ENCODE measurements around the gene STARD9. TPM values are rescaled to one million over a fixed set of nuclear protein-coding genes. Genes with fewer than 3 reads are reported as not detected.

STARD9 gene
- total and polyA plus RNA-seq, 10 of the 15 experiments (the other 5 are each of a cell fraction or from before 2014, with no cell fraction given), result 0.58 to 11.5 (median 6.1) TPM

GRCh38 chr15:42730536-42730935 is 155.1 kb downstream of the STARD9 start:
- Histone ChIP-seq H2AFZ (ENCODE audit: control insufficient read depth, low read depth, low read length) (no peak overlapping the region), H4K20me1 (ENCODE audit: control insufficient read depth, insufficient read depth) (no peaks in the 10 kb centered on the region), H3K9ac (ENCODE audit: control insufficient read depth, insufficient read depth, low read length) (no peak overlapping the region), H3K4me2 (ENCODE audit: control insufficient read depth, insufficient read depth) (no peak overlapping the region), H3K4me1 (ENCODE audit: control insufficient read depth, insufficient read depth, low read length) (peaks cover 14% of the 10 kb centered on the region), H3K4me3 (no peak overlapping the region), H3K9me3 (replicated peaks; ENCODE audit: control insufficient read depth, insufficient read depth, low read length) (no peaks in the 10 kb centered on the region), H3K27me3 (replicated peaks in 1 of 2; ENCODE audit: control insufficient read depth in 2 of 2, insufficient read depth in 2 of 2, low read length in 1 of 2) (no peaks in the 10 kb centered on the region), H3K79me2 (ENCODE audit: control insufficient read depth, insufficient read depth, low read length) (no peaks in the 10 kb centered on the region), H3K36me3 (ENCODE audit: control insufficient read depth in 2 of 2, insufficient read depth in 2 of 2, low read length in 1 of 2) (peaks cover 15 to 17% of the 10 kb centered on the region in 2 experiments), H3K27ac (ENCODE audit: control insufficient read depth, insufficient read depth) (no peak overlapping the region)
- CTCF ChIA-PET, result no interaction called here
- FAIRE-seq (no peak), DNase-seq (ENCODE audit: low read depth, low spot score) (no peak), ATAC-seq (no peak)
- WGBS (ENCODE audit: insufficient coverage, insufficient replicate concordance, low lambda C conversion rate, missing lambda C conversion rate), result 97% methylated on average over 14 of the region's 14 CpGs
- in situ Hi-C loops (cut with MboI) (no loop called here), intact Hi-C loops (cut with micrococcal nuclease; ENCODE audit: unreplicated experiment) (loop anchor here (10.0 kb wide), 1 partner anchor 194 kb away; the partner anchor contains the start of gene TTBK2)
- RAD21 ChIA-PET (ENCODE audit: unreplicated experiment), result no interaction called here
- SMC1A ChIA-PET (ENCODE audit: uncharacterized antibody, unreplicated experiment), result no interaction called here
- TF ChIP-seq SRF (IDR thresholded peaks at IDR 0.05; ENCODE audit: low read depth in 2 of 2, low read length in 2 of 2) (no peak), EP300 (IDR thresholded peaks at IDR 0.05; ENCODE audit: borderline replicate concordance in 1 of 2, control insufficient read depth in 1 of 2, low read depth in 2 of 2, low read length in 2 of 2) (no peak), ZBED1 (IDR thresholded peaks at IDR 0.05; ENCODE audit: borderline replicate concordance) (no peak), TAF1 (IDR thresholded peaks at IDR 0.05; ENCODE audit: borderline replicate concordance, low read depth, low read length) (no peak), NFXL1 (IDR thresholded peaks at IDR 0.05; ENCODE audit: borderline replicate concordance) (no peak), NRF1 (conservative IDR thresholded peaks at IDR 0.05; ENCODE audit: low read depth, low read length) (no peak), GATAD2B (conservative IDR thresholded peaks at IDR 0.05; ENCODE audit: low read depth) (no peak), DPF2 (IDR thresholded peaks at IDR 0.05) (no peak), NFIC (IDR thresholded peaks at IDR 0.05; ENCODE audit: low read depth, low read length) (no peak), CBX5 (IDR thresholded peaks at IDR 0.05; ENCODE audit: low read depth) (no peak), CBX3 (IDR thresholded peaks at IDR 0.05; ENCODE audit: borderline replicate concordance, low read depth) (no peak)
- TF ChIP-seq, protein P1, sequence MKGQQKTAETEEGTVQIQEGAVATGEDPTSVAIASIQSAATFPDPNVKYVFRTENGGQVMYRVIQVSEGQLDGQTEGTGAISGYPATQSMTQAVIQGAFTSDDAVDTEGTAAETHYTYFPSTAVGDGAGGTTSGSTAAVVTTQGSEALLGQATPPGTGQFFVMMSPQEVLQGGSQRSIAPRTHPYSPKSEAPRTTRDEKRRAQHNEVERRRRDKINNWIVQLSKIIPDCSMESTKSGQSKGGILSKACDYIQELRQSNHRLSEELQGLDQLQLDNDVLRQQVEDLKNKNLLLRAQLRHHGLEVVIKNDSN (IDR thresholded peaks at IDR 0.05; ENCODE audit: borderline replicate concordance, extremely low read length, insufficient read depth, low read depth, low read length), result no peak
- no TSS peak for BruUV-seq (replicated peaks)
- POLR2A ChIA-PET, result no interaction called here

Measured in GM12878 (cell line).